Measurements from ENCODE around the gene MEX3C. TPM values are rescaled to one million over a fixed set of nuclear protein-coding genes. Genes with fewer than 3 reads are reported as not detected.

MEX3C gene
- total RNA-seq, 1 donor: 42.5 TPM

GRCh38 chr18:51137026-51137729 lies 60.3 kb downstream of the MEX3C start:
- no peak overlapping the region for H3K4me3 ChIP-seq (ENCODE audit: low read depth, low read length)
- DNase-seq (ENCODE audit: low read depth): no peak
- no peak for TF ChIP-seq CTCF (IDR thresholded peaks at IDR 0.05; ENCODE audit: insufficient read depth, low read length)

- no peak overlapping the region for H3K4me3 ChIP-seq (ENCODE audit: low read depth, low read length)
- no peak for DNase-seq (ENCODE audit: low read depth)
- TF ChIP-seq CTCF (IDR thresholded peaks at IDR 0.05; ENCODE audit: insufficient read depth, low read length): peak; percentile 18
Measured at GRCh38 chr18:51135795-51136194, 61.7 kb downstream of the MEX3C start.

GRCh38 chr18:51135364-51135763 lies 62.1 kb downstream of the MEX3C start:
- H3K4me3 ChIP-seq (ENCODE audit: low read depth, low read length): no peak overlapping the region
- peak; percentile 33 for DNase-seq (ENCODE audit: low read depth)
- TF ChIP-seq CTCF (IDR thresholded peaks at IDR 0.05; ENCODE audit: insufficient read depth, low read length): no peak

- no peak for DNase-seq (ENCODE audit: low read depth)
- no peak for TF ChIP-seq CTCF (IDR thresholded peaks at IDR 0.05; ENCODE audit: insufficient read depth, low read length)
- no peak overlapping the region for H3K4me3 ChIP-seq (ENCODE audit: low read depth, low read length)
Measured at GRCh38 chr18:51134721-51135120, 62.8 kb downstream of the MEX3C start.

- peak; percentile 26 for DNase-seq (ENCODE audit: low read depth)
Measured at GRCh38 chr18:51133580-51134160, 63.8 kb downstream of the MEX3C start.

GRCh38 chr18:51132256-51132935 lies 65.1 kb downstream of the MEX3C start:
- DNase-seq (ENCODE audit: low read depth): no peak

More at GRCh38 chr18:51133580-51134160, 63.8 kb downstream of the MEX3C start:
- H3K4me3 ChIP-seq (ENCODE audit: low read depth, low read length): no peak overlapping the region
- TF ChIP-seq CTCF (IDR thresholded peaks at IDR 0.05; ENCODE audit: insufficient read depth, low read length): no peak

More at GRCh38 chr18:51132256-51132935, 65.1 kb downstream of the MEX3C start:
- TF ChIP-seq CTCF (IDR thresholded peaks at IDR 0.05; ENCODE audit: insufficient read depth, low read length): no peak
- no peak overlapping the region for H3K4me3 ChIP-seq (ENCODE audit: low read depth, low read length)

Measured in fibroblast of the aortic adventitia (primary cell).